ENCODE measurements around the gene NAGPA. TPM values are rescaled to one million over a fixed set of nuclear protein-coding genes. Genes with fewer than 3 reads are reported as not detected.

The NAGPA gene
- total RNA-seq, 1 donor, result 40.2 TPM

DNA sequence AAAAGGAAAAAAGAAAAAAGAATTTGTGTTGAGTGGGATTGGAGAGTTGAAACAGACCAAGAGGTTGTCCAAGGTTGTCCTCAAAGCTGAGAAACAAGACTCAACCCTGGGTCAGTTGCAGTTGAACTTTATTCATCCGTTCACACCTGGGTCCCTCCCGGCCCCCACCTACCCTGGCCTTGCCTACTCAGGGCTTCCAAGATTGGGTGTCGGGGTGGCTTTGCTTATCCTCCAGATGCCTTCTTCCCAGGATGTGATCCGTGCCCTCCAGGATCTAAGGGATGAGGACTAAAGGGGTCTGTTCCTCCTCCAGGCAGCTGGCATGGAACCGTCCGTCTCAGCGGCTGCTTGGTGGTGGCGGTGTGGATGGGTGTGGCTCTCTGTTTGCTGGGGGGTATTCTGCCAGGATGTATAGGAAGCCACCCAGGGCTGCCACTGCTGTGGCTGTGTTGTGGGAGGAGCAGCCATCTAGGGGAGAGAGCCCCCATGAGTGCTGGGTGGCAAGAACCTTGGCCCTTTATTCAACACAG, 10.3 kb upstream of the NAGPA start:
- H3K36me3 ChIP-seq (ENCODE audit: insufficient read depth, low read length), result no peaks in the 10 kb centered on the region
- H3K4me1 ChIP-seq (ENCODE audit: insufficient read depth, low read length), result peaks cover 14% of the 10 kb centered on the region
- H3K27ac ChIP-seq (ENCODE audit: low read depth, low read length), result no peak overlapping the region
- H3K9me3 ChIP-seq (ENCODE audit: low read depth, low read length), result no peaks in the 10 kb centered on the region
- H2AFZ ChIP-seq (ENCODE audit: low read length), result no peak overlapping the region
- H3K27me3 ChIP-seq (ENCODE audit: insufficient read depth, low read length), result peaks cover 3% of the 10 kb centered on the region
- H3K4me2 ChIP-seq (ENCODE audit: insufficient read depth, low read length), result no peak overlapping the region
- H3K79me2 ChIP-seq (ENCODE audit: insufficient read depth, low read length), result no peaks in the 10 kb centered on the region
- TF ChIP-seq CTCF (IDR thresholded peaks at IDR 0.05; ENCODE audit: extremely low read depth, low read depth, low read length), result no peak
- H3K4me3 ChIP-seq (ENCODE audit: insufficient read depth, low read length), result no peak overlapping the region
- no peak for DNase-seq (ENCODE audit: insufficient read length, low spot score, missing footprints)
- H4K20me1 ChIP-seq (ENCODE audit: insufficient read depth, low read length), result no peaks in the 10 kb centered on the region

DNA sequence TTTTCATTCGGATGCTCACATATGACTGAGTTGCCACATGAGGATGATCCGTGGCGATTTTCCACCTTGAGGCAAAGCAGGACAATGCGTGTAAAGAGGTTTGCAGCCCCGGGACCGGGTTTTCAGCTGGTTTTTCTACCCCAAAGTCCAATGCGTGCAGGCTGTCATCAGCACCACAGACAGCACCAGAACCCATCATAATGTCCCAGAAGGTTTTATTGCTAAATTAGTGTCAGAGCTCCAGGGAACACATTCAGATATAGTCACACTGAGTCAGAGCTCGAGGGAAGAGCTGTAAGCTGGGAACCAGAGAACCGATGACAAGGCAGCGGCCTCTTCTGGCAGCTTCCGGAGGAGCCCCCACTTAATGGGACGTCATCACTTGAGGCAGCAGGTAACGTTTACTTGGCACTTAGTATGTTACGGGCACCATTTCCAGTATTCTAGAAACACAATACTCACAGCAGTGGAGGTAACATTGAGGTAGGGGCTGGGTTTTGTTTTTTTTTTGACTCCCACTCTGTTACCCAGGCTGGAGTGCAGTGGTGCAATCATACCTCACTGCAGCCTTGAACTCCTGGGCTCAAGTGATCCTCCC, 8.9 kb upstream of the NAGPA start:
- peak; percentile 30 for TF ChIP-seq CTCF (IDR thresholded peaks at IDR 0.05; ENCODE audit: extremely low read depth, low read depth, low read length)
- DNase-seq (ENCODE audit: insufficient read length, low spot score, missing footprints), result no peak
- H4K20me1 ChIP-seq (ENCODE audit: insufficient read depth, low read length), result no peaks in the 10 kb centered on the region
- no peak overlapping the region for H3K4me2 ChIP-seq (ENCODE audit: insufficient read depth, low read length)
- peaks cover 14% of the 10 kb centered on the region for H3K4me1 ChIP-seq (ENCODE audit: insufficient read depth, low read length)
- H3K79me2 ChIP-seq (ENCODE audit: insufficient read depth, low read length), result no peaks in the 10 kb centered on the region
- H3K27ac ChIP-seq (ENCODE audit: low read depth, low read length), result no peak overlapping the region
- no peak overlapping the region for H2AFZ ChIP-seq (ENCODE audit: low read length)
- H3K27me3 ChIP-seq (ENCODE audit: insufficient read depth, low read length), result peaks cover 3% of the 10 kb centered on the region
- no peak overlapping the region for H3K4me3 ChIP-seq (ENCODE audit: insufficient read depth, low read length)
- no peaks in the 10 kb centered on the region for H3K9me3 ChIP-seq (ENCODE audit: low read depth, low read length)
- no peaks in the 10 kb centered on the region for H3K36me3 ChIP-seq (ENCODE audit: insufficient read depth, low read length)

- peak; percentile 85 for DNase-seq (ENCODE audit: insufficient read length, low spot score, missing footprints)
- no peak for TF ChIP-seq CTCF (IDR thresholded peaks at IDR 0.05; ENCODE audit: extremely low read depth, low read depth, low read length)
- Histone ChIP-seq H3K27me3 (ENCODE audit: insufficient read depth, low read length) (peaks cover 3% of the 10 kb centered on the region), H3K9me3 (ENCODE audit: low read depth, low read length) (no peaks in the 10 kb centered on the region), H3K36me3 (ENCODE audit: insufficient read depth, low read length) (no peaks in the 10 kb centered on the region), H2AFZ (ENCODE audit: low read length) (no peak overlapping the region), H3K4me3 (ENCODE audit: insufficient read depth, low read length) (no peak overlapping the region), H3K79me2 (ENCODE audit: insufficient read depth, low read length) (no peaks in the 10 kb centered on the region), H3K4me2 (ENCODE audit: insufficient read depth, low read length) (peak overlapping the region; percentile 56), H3K27ac (ENCODE audit: low read depth, low read length) (no peak overlapping the region), H3K4me1 (ENCODE audit: insufficient read depth, low read length) (peaks cover 15% of the 10 kb centered on the region), H4K20me1 (ENCODE audit: insufficient read depth, low read length) (no peaks in the 10 kb centered on the region)
Observed at GRCh38 chr16:5041600-5042133, 7.9 kb upstream of the NAGPA start.

DNA sequence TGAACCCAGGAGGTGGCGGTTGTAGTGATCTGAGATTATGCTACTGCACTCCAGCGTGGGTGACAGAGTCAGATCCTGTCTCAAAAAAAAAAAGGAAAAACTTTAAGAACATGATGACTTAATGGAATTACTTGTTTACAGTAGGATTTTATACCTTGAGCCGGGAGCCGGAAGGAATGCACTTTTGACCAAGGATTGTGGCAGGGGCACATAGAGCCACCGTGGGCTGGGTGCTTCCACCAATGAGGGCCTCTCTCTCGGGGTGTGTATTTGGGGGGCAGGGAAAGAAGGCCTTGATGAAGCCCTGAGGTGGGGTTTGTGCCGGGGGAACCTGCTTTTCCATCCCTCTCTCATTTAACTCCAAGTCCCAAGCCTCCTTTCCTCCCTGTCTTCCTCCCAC, 6.7 kb upstream of the NAGPA start:
- no peaks in the 10 kb centered on the region for H3K79me2 ChIP-seq (ENCODE audit: insufficient read depth, low read length)

More for the DNA sequence above, 6.7 kb upstream of the NAGPA start:
- H4K20me1 ChIP-seq (ENCODE audit: insufficient read depth, low read length), result no peaks in the 10 kb centered on the region
- H3K9me3 ChIP-seq (ENCODE audit: low read depth, low read length), result no peaks in the 10 kb centered on the region
- no peak overlapping the region for H3K4me3 ChIP-seq (ENCODE audit: insufficient read depth, low read length)
- H2AFZ ChIP-seq (ENCODE audit: low read length), result no peak overlapping the region
- TF ChIP-seq CTCF (IDR thresholded peaks at IDR 0.05; ENCODE audit: extremely low read depth, low read depth, low read length), result no peak
- no peak overlapping the region for H3K27ac ChIP-seq (ENCODE audit: low read depth, low read length)
- peaks cover 25% of the 10 kb centered on the region for H3K4me1 ChIP-seq (ENCODE audit: insufficient read depth, low read length)
- no peak for DNase-seq (ENCODE audit: insufficient read length, low spot score, missing footprints)
- H3K27me3 ChIP-seq (ENCODE audit: insufficient read depth, low read length), result peaks cover 3% of the 10 kb centered on the region
- no peaks in the 10 kb centered on the region for H3K36me3 ChIP-seq (ENCODE audit: insufficient read depth, low read length)
- H3K4me2 ChIP-seq (ENCODE audit: insufficient read depth, low read length), result no peak overlapping the region
